Naive thymus-derived CD4-positive, alpha-beta T cell (primary cell): ENCODE measurements around the gene AGRN. TPM values are rescaled to one million over a fixed set of nuclear protein-coding genes. Genes with fewer than 3 reads are reported as not detected.

Source experiments
- ATAC-seq: fragments of 150-1000 bp; cut with Tn5 transposase; 2 replicates; pipeline ENCODE4 v1.10.0; 2021; ENCODE audit warnings: mild to moderate bottlenecking, moderate library complexity
- CTCF ChIA-PET: fragments of 350-600 bp; sonication (Branson Sonifier 250); formaldehyde crosslinking; loops from one replicate; lab custom pipeline; 2021; ENCODE audit warnings: antibody characterized with exemption; lab: Charles Lee
- POLR2A ChIA-PET: fragments of 350-600 bp; sonication (Branson Sonifier 250); formaldehyde crosslinking; loops from one replicate; lab custom pipeline; 2021; ENCODE audit warnings: antibody characterized with exemption, inconsistent platforms; lab: Charles Lee
- DNase-seq, 9 donors: peaks; one replicate each; pipeline versions ENCODE4 v3.0.0 to v3.0.0-alpha.2; 2020 to 2022; ENCODE audit warnings: mixed read lengths in 1 of 9
- H3K27ac ChIP-seq: one replicate; pipeline ENCODE4 v1.7.0; 2013; ENCODE audit warnings: mild to moderate bottlenecking, low read depth, low read length, moderate library complexity
- H3K27me3 ChIP-seq, 2 donors: one replicate each; pipeline ENCODE4 v1.7.0; 2013; ENCODE audit warnings: low read length in 2 of 2, mild to moderate bottlenecking in 2 of 2, moderate library complexity in 2 of 2; ENCODE audit not compliant: control insufficient read depth in 2 of 2, insufficient read depth in 2 of 2
- H3K36me3 ChIP-seq, 3 experiments: 1 replicate in 2 of 3; 2 replicates in 1 of 3; pipeline ENCODE4 v1.7.0; 2013; ENCODE audit warnings: low read length in 3 of 3, mild to moderate bottlenecking in 3 of 3, moderate library complexity in 1 of 3; ENCODE audit not compliant: insufficient read depth in 3 of 3, control insufficient read depth in 2 of 3
- H3K4me1 ChIP-seq, 2 donors: one replicate each; pipeline ENCODE4 v1.7.0; 2013; ENCODE audit warnings: low read length in 2 of 2, mild to moderate bottlenecking in 2 of 2, moderate library complexity in 1 of 2; ENCODE audit not compliant: control insufficient read depth in 2 of 2, insufficient read depth in 2 of 2
- H3K4me3 ChIP-seq: 2 replicates; pipeline ENCODE4 v1.7.0; 2013; ENCODE audit warnings: mild to moderate bottlenecking, low read length
- H3K9me3 ChIP-seq, 3 experiments: 1 replicate in 2 of 3; 2 replicates in 1 of 3; pipeline ENCODE4 v1.7.0; 2013; ENCODE audit warnings: low read length in 3 of 3; ENCODE audit not compliant: control insufficient read depth in 2 of 3
- H3K27ac Mint-ChIP-seq, 9 donors: one replicate each; pipeline ENCODE4 v1.8.0; 2020 to 2022; ENCODE audit warnings: mixed read lengths in 9 of 9, mild to moderate bottlenecking in 8 of 9, moderate library complexity in 5 of 9, inconsistent platforms in 2 of 9
- H3K27me3 Mint-ChIP-seq, 5 donors: one replicate each; pipeline ENCODE4 v1.8.0; 2021 to 2022; ENCODE audit warnings: mixed read lengths in 5 of 5, mild to moderate bottlenecking in 1 of 5
- H3K36me3 Mint-ChIP-seq, 5 donors: one replicate each; pipeline ENCODE4 v1.8.0; 2020 to 2022; ENCODE audit warnings: mixed read lengths in 5 of 5, mild to moderate bottlenecking in 3 of 5, inconsistent platforms in 1 of 5
- H3K4me1 Mint-ChIP-seq, 7 donors: one replicate each; pipeline ENCODE4 v1.8.0; 2020 to 2022; ENCODE audit warnings: mixed read lengths in 7 of 7, mild to moderate bottlenecking in 3 of 7, inconsistent platforms in 1 of 7
- H3K4me3 Mint-ChIP-seq, 10 donors: one replicate each; pipeline ENCODE4 v1.8.0; 2020 to 2022; ENCODE audit warnings: mild to moderate bottlenecking in 10 of 10, mixed read lengths in 10 of 10, moderate library complexity in 6 of 10, inconsistent platforms in 2 of 10
- H3K9me3 Mint-ChIP-seq, 11 donors: one replicate each; pipeline ENCODE4 v1.8.0; 2020 to 2022; ENCODE audit warnings: mixed read lengths in 11 of 11, mild to moderate bottlenecking in 4 of 11, inconsistent platforms in 1 of 11, moderate library complexity in 1 of 11
- intact Hi-C, 2 donors: fragments of 100-400 bp; cut with micrococcal nuclease; formaldehyde crosslinking; loops; one replicate each; pipeline ENCODE4 v1.15.1; 2023
- polyA plus RNA-seq, 2 donors: library from polyadenylated mRNA; unstranded; fragments of 300-500 nt; fragmentation: Illumina TruSeq; gene quantifications; one replicate each; pipeline ENCODE4 v1.2.3, GENCODE V29; 2021
- total RNA-seq, 6 experiments: library from RNA in 5 of 6; stranded (reverse) in 5 of 6; gene quantifications; 1 replicate in 5 of 6; 2 replicates in 1 of 6; pipeline ENCODE4 v1.2.3 and lab custom pipeline; 2021 to 2026

AGRN gene
- total and polyA plus RNA-seq, 7 experiments from 2014 or later: 0.19 to 10.9 (median 2.7) TPM

DNA sequence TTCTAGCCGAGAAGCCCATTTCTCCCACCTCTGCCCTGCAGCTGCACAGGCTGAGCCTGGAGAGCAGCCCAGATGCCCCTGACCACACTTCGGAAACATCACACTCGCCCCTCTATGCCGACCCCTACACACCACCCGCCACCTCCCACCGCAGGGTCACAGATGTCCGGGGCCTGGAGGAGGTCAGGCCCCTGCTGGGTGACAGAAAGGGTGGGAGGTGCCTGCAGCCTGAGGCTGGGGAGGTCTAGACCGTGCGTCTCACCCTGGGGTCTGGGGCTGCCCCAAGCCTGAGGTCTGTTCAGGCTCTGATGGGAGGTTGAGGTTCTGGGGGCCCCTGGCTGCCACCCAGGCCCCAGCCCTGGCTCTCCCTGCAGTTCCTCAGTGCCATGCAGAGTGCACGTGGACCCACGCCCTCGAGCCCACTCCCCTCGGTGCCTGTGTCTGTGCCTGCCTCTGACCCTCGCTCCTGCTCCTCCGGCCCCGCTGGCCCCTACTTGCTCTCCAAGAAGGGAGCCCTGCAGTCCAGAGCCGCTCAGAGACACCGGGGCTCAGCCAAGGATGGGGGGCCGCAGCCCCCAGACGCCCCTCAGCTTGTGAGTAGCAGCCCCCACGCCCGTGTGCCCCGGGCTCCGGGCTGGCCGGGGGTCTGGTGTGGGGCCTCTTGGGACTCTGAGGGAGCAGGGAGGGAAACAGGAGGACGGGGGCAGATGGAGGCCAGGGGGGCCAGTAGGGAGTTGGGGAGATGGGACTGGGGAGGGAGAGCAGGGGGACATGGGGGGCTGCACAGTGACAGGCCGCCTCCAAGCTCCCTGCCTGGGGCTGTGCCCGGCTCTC, 46.2 kb upstream of the AGRN start:
- Mint-ChIP-seq H3K27ac (peak overlapping the region in 1 of 9 donors; percentile 17), H3K9me3 (peaks cover 0 to 4% (median 0%) of the 10 kb centered on the region in 11 donors), H3K4me3 (no peak overlapping the region), H3K4me1 (peaks cover 0 to 8% (median 4%) of the 10 kb centered on the region in 7 donors), H3K27me3 (peaks cover 0 to 19% (median 15%) of the 10 kb centered on the region in 5 donors), H3K36me3 (no peaks in the 10 kb centered on the region)
- intact Hi-C loops: no loop called here
- Histone ChIP-seq H3K36me3 (no peaks in the 10 kb centered on the region), H3K4me3 (no peak overlapping the region), H3K27me3 (peaks cover 0 to 3% of the 10 kb centered on the region in 2 donors), H3K27ac (no peak overlapping the region), H3K4me1 (peaks cover 0 to 10% of the 10 kb centered on the region in 2 donors), H3K9me3 (no peaks in the 10 kb centered on the region)
- ATAC-seq (no peak), DNase-seq (peak in 1 of 9 donors; percentile 6)
- ChIA-PET POLR2A (no interaction called here), CTCF (no interaction called here)

DNA sequence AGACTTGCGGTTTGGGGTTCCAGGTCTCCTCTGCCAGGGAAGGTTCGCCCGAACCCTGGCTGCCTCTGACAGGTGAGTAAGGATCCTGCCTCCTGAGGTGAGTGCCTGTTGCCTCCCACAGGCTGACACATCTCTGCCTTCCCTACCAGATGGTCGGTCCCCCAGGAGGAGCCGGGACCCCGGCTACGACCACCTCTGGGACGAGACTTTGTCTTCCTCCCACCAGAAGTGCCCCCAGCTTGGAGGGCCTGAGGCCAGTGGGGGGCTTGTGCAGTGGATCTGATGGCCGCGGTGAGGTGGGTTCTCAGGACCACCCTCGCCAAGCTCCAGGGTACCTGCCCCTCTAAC, 45.7 kb upstream of the AGRN start:
- H3K9me3 Mint-ChIP-seq: peaks cover 0 to 4% (median 0%) of the 10 kb centered on the region in 11 donors
- H3K27me3 Mint-ChIP-seq: peaks cover 0 to 16% (median 14%) of the 10 kb centered on the region in 5 donors
- peaks cover 0 to 8% (median 4%) of the 10 kb centered on the region in 7 donors for H3K4me1 Mint-ChIP-seq
- DNase-seq (no peak), ATAC-seq (no peak)
- Histone ChIP-seq H3K4me3 (no peak overlapping the region), H3K27ac (no peak overlapping the region), H3K36me3 (no peaks in the 10 kb centered on the region), H3K4me1 (peaks cover 0 to 10% of the 10 kb centered on the region in 2 donors), H3K27me3 (peaks cover 0 to 3% of the 10 kb centered on the region in 2 donors), H3K9me3 (no peaks in the 10 kb centered on the region)
- intact Hi-C loops: no loop called here
- ChIA-PET CTCF (interaction anchor here (0.6 kb wide), 1 partner anchor 52 kb away, joined by 3 read pairs; no protein-coding TSS in a partner anchor), POLR2A (no interaction called here)
- no peak overlapping the region for H3K4me3 Mint-ChIP-seq
- H3K27ac Mint-ChIP-seq: no peak overlapping the region
- no peaks in the 10 kb centered on the region for H3K36me3 Mint-ChIP-seq

DNA sequence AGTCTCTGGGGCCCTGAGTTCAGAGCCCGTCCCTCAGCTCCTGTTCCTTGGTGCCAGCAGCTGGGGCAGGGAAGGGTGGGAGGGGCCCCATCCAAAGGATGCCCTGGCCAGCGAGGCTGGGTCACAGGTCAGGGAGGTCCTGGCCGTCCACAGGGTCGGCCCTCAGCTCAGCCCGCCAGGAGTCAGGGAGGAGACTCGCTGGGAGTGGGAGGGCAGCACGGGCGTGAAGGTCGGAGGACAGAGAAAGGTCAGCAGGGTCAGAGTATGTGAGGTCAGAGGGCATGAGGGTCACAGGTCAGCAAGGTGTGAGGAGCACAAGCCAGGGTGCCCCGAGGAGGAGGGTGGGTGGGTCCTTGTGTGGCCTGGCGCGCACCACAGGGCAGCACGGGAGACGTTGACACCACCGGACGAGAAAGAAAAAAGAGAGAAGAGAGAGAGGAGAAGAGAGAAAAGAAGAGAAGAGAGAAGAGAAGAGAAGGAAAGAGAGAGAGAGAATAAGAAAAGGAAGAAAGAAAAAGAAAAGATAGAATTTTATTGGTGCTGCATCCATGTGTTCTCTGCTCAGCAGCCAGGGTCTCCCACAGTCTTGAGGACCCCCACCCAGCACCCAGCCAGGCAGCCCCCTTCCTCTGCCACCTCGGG, 45.1 kb upstream of the AGRN start:
- CTCF ChIA-PET: interaction anchor here (0.6 to 1.9 kb wide), 3 partner anchors 51 to 105 kb away, joined by 3 to 17 read pairs (median 5); no protein-coding TSS in a partner anchor
- no peaks in the 10 kb centered on the region for H3K9me3 ChIP-seq
- DNase-seq (peak in 1 of 9 donors; percentile 8), ATAC-seq (no peak)
- no peaks in the 10 kb centered on the region for H3K36me3 ChIP-seq
- H3K4me3 ChIP-seq: no peak overlapping the region
- H3K27ac ChIP-seq: no peak overlapping the region
- intact Hi-C loops: no loop called here
- Mint-ChIP-seq H3K27ac (no peak overlapping the region), H3K36me3 (no peaks in the 10 kb centered on the region), H3K4me3 (no peak overlapping the region), H3K27me3 (peaks cover 0 to 16% (median 9%) of the 10 kb centered on the region in 5 donors), H3K4me1 (peaks cover 0 to 8% (median 4%) of the 10 kb centered on the region in 7 donors), H3K9me3 (peaks cover 0 to 2% (median 0%) of the 10 kb centered on the region in 11 donors)
- H3K4me1 ChIP-seq: peaks cover 0 to 10% of the 10 kb centered on the region in 2 donors
- POLR2A ChIA-PET: no interaction called here
- H3K27me3 ChIP-seq: peaks cover 0 to 3% of the 10 kb centered on the region in 2 donors

- Mint-ChIP-seq H3K4me1 (peaks cover 0 to 8% (median 4%) of the 10 kb centered on the region in 7 donors), H3K4me3 (peak overlapping the region in 2 of 10 donors; percentile 9 to 21), H3K9me3 (peaks cover 0 to 2% (median 0%) of the 10 kb centered on the region in 11 donors), H3K27ac (no peak overlapping the region), H3K36me3 (no peaks in the 10 kb centered on the region), H3K27me3 (peaks cover 0 to 16% (median 9%) of the 10 kb centered on the region in 5 donors)
- ATAC-seq: no peak
- POLR2A ChIA-PET: no interaction called here
- Histone ChIP-seq H3K9me3 (no peaks in the 10 kb centered on the region), H3K4me1 (peaks cover 0 to 10% of the 10 kb centered on the region in 2 donors), H3K27me3 (peaks cover 0 to 3% of the 10 kb centered on the region in 2 donors), H3K4me3 (no peak overlapping the region), H3K27ac (no peak overlapping the region), H3K36me3 (no peaks in the 10 kb centered on the region)
- intact Hi-C loops: no loop called here
- peak in 1 of 9 donors; percentile 6 for DNase-seq
- CTCF ChIA-PET: interaction anchor here (0.7 to 1.9 kb wide), 4 partner anchors 70 to 106 kb away, joined by 3 to 17 read pairs (median 4); no protein-coding TSS in a partner anchor
Measured at GRCh38 chr1:975365-975764, 44.6 kb upstream of the AGRN start.

GRCh38 chr1:975896-976683, 43.8 kb upstream of the AGRN start:
- ChIA-PET CTCF (interaction anchor here (0.7 to 1.9 kb wide), 5 partner anchors 9 to 107 kb away, joined by 3 to 17 read pairs (median 5); partner anchors contain the start of gene PLEKHN1), POLR2A (interaction anchor here (0.8 kb wide), 1 partner anchor 64 kb away, joined by 3 read pairs; no protein-coding TSS in a partner anchor)
- ATAC-seq: peak; percentile 80
- Mint-ChIP-seq H3K27ac (no peak overlapping the region), H3K36me3 (no peaks in the 10 kb centered on the region), H3K4me1 (peaks cover 0 to 8% (median 4%) of the 10 kb centered on the region in 7 donors), H3K27me3 (peaks cover 0 to 16% (median 9%) of the 10 kb centered on the region in 5 donors), H3K9me3 (peaks cover 0 to 2% (median 0%) of the 10 kb centered on the region in 11 donors), H3K4me3 (peak overlapping the region in 6 of 10 donors; percentile 9 to 54 (median 21))
- Histone ChIP-seq H3K9me3 (no peaks in the 10 kb centered on the region), H3K27ac (no peak overlapping the region), H3K36me3 (no peaks in the 10 kb centered on the region), H3K4me3 (peak overlapping the region; percentile 44), H3K4me1 (peaks cover 0 to 10% of the 10 kb centered on the region in 2 donors), H3K27me3 (peaks cover 0 to 3% of the 10 kb centered on the region in 2 donors)
- peak; percentile 39 to 72 (median 63) for DNase-seq
- intact Hi-C loops: loop anchor here (1.0 to 2.0 kb wide), 4 partner anchors 15 to 107 kb away; partner anchors contain the start of gene KLHL17 (in 1 of the 2)
